IMR-90 (cell line): ENCODE data around the gene GCC2. TPM values are rescaled to one million over a fixed set of nuclear protein-coding genes. Genes with fewer than 3 reads are reported as not detected.

Experiments
- ATAC-seq: fragments of 200-7000 bp; cut with Tn5 transposase; 2 replicates; pipeline ENCODE4 v1.9.1; 2020; ENCODE audit warnings: low read depth, mild to moderate bottlenecking, moderate library complexity
- BruUV-seq: library from RNA; stranded (reverse); fragments of 400-500 nt; replicated peaks from 2 replicates; lab custom pipeline; 2021; lab: Mats Ljungman, UMichigan
- CTCF ChIA-PET: fragments of 300-600 bp; formaldehyde crosslinking; extraction: SDS; loops from one replicate; lab custom pipeline; 2021; ENCODE audit warnings: antibody characterized with exemption; lab: Yijun Ruan, JAX
- POLR2A ChIA-PET: fragments of 300-600 bp; sonication (Branson Sonifier 250); formaldehyde crosslinking; loops from one replicate; lab custom pipeline; 2022; ENCODE audit warnings: antibody characterized with exemption; ENCODE audit not compliant: unreplicated experiment; lab: Charles Lee
- DNase-seq: peaks from one replicate; pipeline ENCODE4 v3.0.0; 2013
- H2AFZ ChIP-seq: replicated peaks from 2 replicates; pipeline ENCODE3; 2013; ENCODE audit warnings: low read length, mild to moderate bottlenecking; ENCODE audit not compliant: poor library complexity
- H2AK5ac ChIP-seq: 2 replicates; pipeline ENCODE4 v1.6.1; 2013; ENCODE audit warnings: low read depth, low read length, inconsistent platforms
- H2AK9ac ChIP-seq: replicated peaks from 2 replicates; pipeline ENCODE3; 2013; ENCODE audit warnings: mild to moderate bottlenecking, low read depth, low read length, moderate library complexity; ENCODE audit not compliant: poor library complexity
- H2BK120ac ChIP-seq: 2 replicates; pipeline ENCODE4 v1.6.1; 2013; ENCODE audit warnings: low read depth, low read length, inconsistent platforms
- H2BK15ac ChIP-seq: 3 replicates; pipeline ENCODE4 v1.6.1; 2013; ENCODE audit warnings: low read depth, low read length, inconsistent platforms
- H2BK20ac ChIP-seq: 2 replicates; pipeline ENCODE4 v1.6.1; 2013; ENCODE audit warnings: low read depth, mild to moderate bottlenecking, inconsistent platforms, low read length, moderate library complexity
- H2BK5ac ChIP-seq: 2 replicates; pipeline ENCODE4 v1.6.1; 2013; ENCODE audit warnings: mild to moderate bottlenecking, low read depth, low read length, inconsistent platforms; ENCODE audit not compliant: poor library complexity, severe bottlenecking
- H3K14ac ChIP-seq: replicated peaks from 2 replicates; pipeline ENCODE4 v1.6.1; 2013; ENCODE audit warnings: low read depth, low read length, inconsistent platforms
- H3K18ac ChIP-seq: 2 replicates; pipeline ENCODE4 v1.6.1; 2013; ENCODE audit warnings: low read depth, low read length, control low read depth
- H3K23ac ChIP-seq: 2 replicates; pipeline ENCODE4 v1.6.1; 2013; ENCODE audit warnings: low read depth, low read length, inconsistent platforms
- H3K27ac ChIP-seq: 2 replicates; pipeline ENCODE4 v1.5.1; 2013; ENCODE audit warnings: mild to moderate bottlenecking, control low read depth, low read length; ENCODE audit not compliant: insufficient read depth
- H3K27me3 ChIP-seq: 2 replicates; pipeline ENCODE4 v1.6.1; 2013; ENCODE audit warnings: low read length; ENCODE audit not compliant: control insufficient read depth, insufficient read depth
- H3K36me3 ChIP-seq: 2 replicates; pipeline ENCODE4 v1.6.1; 2013; ENCODE audit warnings: low read length, mixed read lengths; ENCODE audit not compliant: control insufficient read depth, insufficient read depth
- H3K4ac ChIP-seq: 2 replicates; pipeline ENCODE4 v1.6.1; 2013; ENCODE audit warnings: low read depth, low read length, inconsistent platforms
- H3K4me1 ChIP-seq: 2 replicates; pipeline ENCODE4 v1.6.1; 2013; ENCODE audit warnings: low read length, mixed read lengths; ENCODE audit not compliant: control insufficient read depth, insufficient read depth
- H3K4me2 ChIP-seq: 2 replicates; pipeline ENCODE4 v1.6.1; 2013; ENCODE audit warnings: low read depth, mild to moderate bottlenecking, control low read depth, low read length, moderate library complexity
- H3K4me3 ChIP-seq: 2 replicates; pipeline ENCODE4 v1.5.1; 2013; ENCODE audit warnings: low read depth, mild to moderate bottlenecking, control low read depth, low read length, moderate library complexity; ENCODE audit not compliant: insufficient read depth
- H3K56ac ChIP-seq: 2 replicates; pipeline ENCODE4 v1.6.1; 2013; ENCODE audit warnings: low read length, inconsistent platforms; ENCODE audit not compliant: insufficient read depth; ENCODE audit errors: extremely low read depth
- H3K79me1 ChIP-seq, 2 experiments: 2 replicates each; pipeline ENCODE4 v1.6.1; 2013; ENCODE audit warnings: low read length in 2 of 2, inconsistent platforms in 1 of 2, low read depth in 1 of 2
- H3K9ac ChIP-seq: 2 replicates; pipeline ENCODE4 v1.6.1; 2013; ENCODE audit warnings: low read depth, low read length, control low read depth
- H3K9me1 ChIP-seq: 2 replicates; pipeline ENCODE4 v1.6.1; 2013; ENCODE audit warnings: low read length, inconsistent platforms; ENCODE audit not compliant: insufficient read depth
- H3K9me3 ChIP-seq: 2 replicates; pipeline ENCODE4 v1.6.1; 2013; ENCODE audit warnings: low read length; ENCODE audit not compliant: control insufficient read depth, insufficient read depth
- H4K20me1 ChIP-seq: 2 replicates; pipeline ENCODE4 v1.6.1; 2013; ENCODE audit warnings: low read length, inconsistent platforms; ENCODE audit not compliant: insufficient read depth
- H4K5ac ChIP-seq: 2 replicates; pipeline ENCODE4 v1.6.1; 2013; ENCODE audit warnings: mild to moderate bottlenecking, low read depth, low read length, control low read depth
- H4K8ac ChIP-seq, 2 experiments: 2 replicates each; pipeline ENCODE4 v1.6.1; 2013; ENCODE audit warnings: low read depth in 2 of 2, low read length in 2 of 2, control low read depth in 1 of 2, inconsistent platforms in 1 of 2
- H4K91ac ChIP-seq: 2 replicates; pipeline ENCODE4 v1.6.1; 2013; ENCODE audit warnings: low read depth, low read length, inconsistent platforms; ENCODE audit not compliant: insufficient read depth
- MAFK ChIP-seq: IDR thresholded peaks from 2 replicates; pipeline ENCODE4 v1.6.1; 2012; ENCODE audit warnings: low read depth, low read length, improper control_type of control experiment
- MXI1 ChIP-seq: IDR thresholded peaks from 2 replicates; pipeline ENCODE4 v1.6.1; 2012; ENCODE audit warnings: low read depth, mild to moderate bottlenecking, low read length, moderate library complexity, borderline replicate concordance
- RCOR1 ChIP-seq: IDR thresholded peaks from 2 replicates; pipeline ENCODE4 v1.6.1; 2012; ENCODE audit warnings: mild to moderate bottlenecking, low read length, improper control_type of control experiment; ENCODE audit not compliant: insufficient replicate concordance
- RFX5 ChIP-seq: IDR thresholded peaks from 2 replicates; pipeline ENCODE4 v1.8.0; 2012; ENCODE audit warnings: low read depth, mild to moderate bottlenecking, low read length, moderate library complexity
- WGBS, 2 experiments: methylation state at CpG; one replicate each; pipeline versions ENCODE4 v1.1.5 to v1.1.7; 2013; ENCODE audit warnings: missing lambda C conversion rate in 2 of 2; ENCODE audit not compliant: insufficient read length in 1 of 2; ENCODE audit errors: extremely low coverage in 2 of 2; 5-methylcytosine and 5-hydroxymethylcytosine counted together
- dilution Hi-C: fragments of 300-500 bp; cut with HindIII; formaldehyde crosslinking; loops from one replicate; pipeline ENCODE4 v1.14.3; 2018; ENCODE audit warnings: low sequenced_read_pairs; ENCODE audit not compliant: unreplicated experiment
- in situ Hi-C: fragments of 300-500 bp; cut with MboI; formaldehyde crosslinking; loops from 3 replicates; pipeline ENCODE4 v1.14.3; 2019; ENCODE audit warnings: low sequenced_read_pairs, inconsistent platforms, mixed read lengths
- intact Hi-C: fragments of 100-400 bp; cut with micrococcal nuclease; formaldehyde crosslinking; loops from 2 replicates; pipeline ENCODE4 v1.10.0; 2022
- polyA plus RNA-seq, 3 experiments: library from polyadenylated mRNA; depleted of rRNA; stranded (reverse); fragments of >200 nt; gene quantifications; 2 replicates each; pipeline ENCODE4 v1.2.3, GENCODE V29; 2012; ENCODE audit warnings: low replicate concordance in 1 of 3
- total RNA-seq: library from RNA; depleted of rRNA; stranded (reverse); fragments of >200 nt; gene quantifications from 2 replicates; pipeline ENCODE4 v1.2.3, GENCODE V29; 2012
- TF ChIP-seq, protein P1 (sequence below): fragments of 150-350 bp; IDR thresholded peaks from 2 replicates; pipeline ENCODE4 v1.6.1; 2016; ENCODE audit warnings: low read depth, mild to moderate bottlenecking, low read length, moderate library complexity, borderline replicate concordance
- TF ChIP-seq, protein P2 (sequence below): conservative IDR thresholded peaks from 2 replicates; pipeline ENCODE4 v1.5.1; 2012; ENCODE audit warnings: mild to moderate bottlenecking, low read depth, low read length, improper control_type of control experiment

The GCC2 gene
- total and polyA plus RNA-seq, 2 of the 4 experiments (the other 2 are of a cell fraction): 6.4 to 8.6 TPM

GRCh38 chr2:108541451-108541850 lies 92.4 kb downstream of the GCC2 start:
- Histone ChIP-seq H3K4me2 (no peak overlapping the region), H3K79me1 (peaks cover 23 to 84% of the 10 kb centered on the region in 2 experiments), H3K23ac (peak overlapping the region; percentile 74; the same call in 1 of the 2 replicates), H3K4me1 (peaks cover 15% of the 10 kb centered on the region), H2BK120ac (peak overlapping the region; percentile 14; the same call in 1 of the 2 replicates), H4K5ac (no peak overlapping the region), H3K9me3 (no peaks in the 10 kb centered on the region), H4K91ac (no peak overlapping the region), H2BK20ac (peak overlapping the region; percentile 11; the same call in 1 of the 2 replicates), H3K18ac (no peak overlapping the region), H2AK5ac (peak overlapping the region; percentile 61; the same call in 1 of the 2 replicates), H3K9ac (peak overlapping the region; percentile 0; the same call in 1 of the 2 replicates), H2BK15ac (no peak overlapping the region), H2AK9ac (no peak overlapping the region), H3K4me3 (no peak overlapping the region), H3K27ac (no peak overlapping the region), H4K20me1 (peaks cover 65% of the 10 kb centered on the region), H3K9me1 (peaks cover 14% of the 10 kb centered on the region), H3K56ac (no peak overlapping the region), H3K27me3 (no peaks in the 10 kb centered on the region), H2AFZ (no peak overlapping the region), H3K36me3 (peaks cover 2% of the 10 kb centered on the region), H4K8ac (no peak overlapping the region), H2BK5ac (peak overlapping the region; percentile 4), H3K14ac (peak overlapping the region; percentile 64), H3K4ac (0 out of 2 replicates have a peak overlapping the region, but pooled peaks have one; percentile 25)
- BruUV-seq: no TSS peak
- dilution Hi-C loops: no loop called here
- ChIA-PET CTCF (interaction anchor here (0.8 kb wide), 1 partner anchor 95 kb away, joined by 4 read pairs; no protein-coding TSS in a partner anchor), POLR2A (interaction anchor here (1.1 kb wide), 1 partner anchor 8 kb away, joined by 3 read pairs; no protein-coding TSS in a partner anchor)
- 71% methylated on average over 1 of the region's 4 CpGs; no CpG with 5 or more reads in 1 of the 2 experiments for WGBS, 2 experiments
- TF ChIP-seq, protein P1, sequence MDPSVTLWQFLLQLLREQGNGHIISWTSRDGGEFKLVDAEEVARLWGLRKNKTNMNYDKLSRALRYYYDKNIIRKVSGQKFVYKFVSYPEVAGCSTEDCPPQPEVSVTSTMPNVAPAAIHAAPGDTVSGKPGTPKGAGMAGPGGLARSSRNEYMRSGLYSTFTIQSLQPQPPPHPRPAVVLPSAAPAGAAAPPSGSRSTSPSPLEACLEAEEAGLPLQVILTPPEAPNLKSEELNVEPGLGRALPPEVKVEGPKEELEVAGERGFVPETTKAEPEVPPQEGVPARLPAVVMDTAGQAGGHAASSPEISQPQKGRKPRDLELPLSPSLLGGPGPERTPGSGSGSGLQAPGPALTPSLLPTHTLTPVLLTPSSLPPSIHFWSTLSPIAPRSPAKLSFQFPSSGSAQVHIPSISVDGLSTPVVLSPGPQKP: no peak
- no peak for TF ChIP-seq MAFK
- TF ChIP-seq RFX5: no peak
- no peak for TF ChIP-seq RCOR1
- TF ChIP-seq MXI1: no peak
- TF ChIP-seq, protein P2, sequence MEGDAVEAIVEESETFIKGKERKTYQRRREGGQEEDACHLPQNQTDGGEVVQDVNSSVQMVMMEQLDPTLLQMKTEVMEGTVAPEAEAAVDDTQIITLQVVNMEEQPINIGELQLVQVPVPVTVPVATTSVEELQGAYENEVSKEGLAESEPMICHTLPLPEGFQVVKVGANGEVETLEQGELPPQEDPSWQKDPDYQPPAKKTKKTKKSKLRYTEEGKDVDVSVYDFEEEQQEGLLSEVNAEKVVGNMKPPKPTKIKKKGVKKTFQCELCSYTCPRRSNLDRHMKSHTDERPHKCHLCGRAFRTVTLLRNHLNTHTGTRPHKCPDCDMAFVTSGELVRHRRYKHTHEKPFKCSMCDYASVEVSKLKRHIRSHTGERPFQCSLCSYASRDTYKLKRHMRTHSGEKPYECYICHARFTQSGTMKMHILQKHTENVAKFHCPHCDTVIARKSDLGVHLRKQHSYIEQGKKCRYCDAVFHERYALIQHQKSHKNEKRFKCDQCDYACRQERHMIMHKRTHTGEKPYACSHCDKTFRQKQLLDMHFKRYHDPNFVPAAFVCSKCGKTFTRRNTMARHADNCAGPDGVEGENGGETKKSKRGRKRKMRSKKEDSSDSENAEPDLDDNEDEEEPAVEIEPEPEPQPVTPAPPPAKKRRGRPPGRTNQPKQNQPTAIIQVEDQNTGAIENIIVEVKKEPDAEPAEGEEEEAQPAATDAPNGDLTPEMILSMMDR: no peak
- intact Hi-C loops: no loop called here
- in situ Hi-C loops: no loop called here
- DNase-seq: no peak
- ATAC-seq: no peak
